ENCODE results near the gene TMEM258.

- TF ChIP-seq CTCF (IDR thresholded peaks at IDR 0.05; ENCODE audit: low read depth, low read length, missing input control) (no peak), HNF4A (conservative IDR thresholded peaks at IDR 0.05) (no peak), JUND (IDR thresholded peaks at IDR 0.05) (no peak), ATF3 (IDR thresholded peaks at IDR 0.05) (no peak), EGR1 (IDR thresholded peaks at IDR 0.05; ENCODE audit: low read depth in 2 of 2) (no peak), MAX (IDR thresholded peaks at IDR 0.05) (no peak), TAF1 (conservative IDR thresholded peaks at IDR 0.05) (no peak), GABPA (IDR thresholded peaks at IDR 0.05 in 1 of 2, conservative IDR thresholded peaks at IDR 0.05 in 1 of 2) (no peak)
These were observed 44.5 kb downstream of the TMEM258 start for GRCh38 chr11:61747967-61748285.
